H9 (cell line): ENCODE measurements around the gene LY6G6F. TPM values are rescaled to one million over a fixed set of nuclear protein-coding genes. Genes with fewer than 3 reads are reported as not detected.

ENCODE experiments used
- DNase-seq: peaks from one replicate; pipeline ENCODE4 v3.0.0-alpha.2; 2017
- H2AFZ ChIP-seq: one replicate; pipeline ENCODE4 v1.6.1; 2013; ENCODE audit warnings: mild to moderate bottlenecking, low read length, control low read depth, moderate library complexity
- H2AK5ac ChIP-seq: 2 replicates; pipeline ENCODE4 v1.6.1; 2013; ENCODE audit warnings: low read length, control low read depth, mixed read lengths; ENCODE audit not compliant: insufficient read length
- H2BK120ac ChIP-seq: one replicate; pipeline ENCODE4 v1.6.1; 2013; ENCODE audit warnings: low read depth, mild to moderate bottlenecking, low read length, control low read depth, inconsistent platforms; ENCODE audit not compliant: poor library complexity, severe bottlenecking
- H2BK12ac ChIP-seq: 2 replicates; pipeline ENCODE4 v1.6.1; 2013; ENCODE audit warnings: low read length, control low read depth, mixed read lengths, low read depth; ENCODE audit not compliant: insufficient read length
- H2BK15ac ChIP-seq: 2 replicates; pipeline ENCODE4 v1.6.1; 2013; ENCODE audit warnings: low read depth, low read length, control low read depth
- H2BK20ac ChIP-seq: one replicate; pipeline ENCODE4 v1.6.1; 2013; ENCODE audit warnings: low read depth, mild to moderate bottlenecking, low read length, control low read depth, inconsistent platforms; ENCODE audit not compliant: poor library complexity, severe bottlenecking
- H2BK5ac ChIP-seq: 2 replicates; pipeline ENCODE4 v1.6.1; 2013; ENCODE audit warnings: low read length, control low read depth, mixed read lengths; ENCODE audit not compliant: insufficient read length
- H3K14ac ChIP-seq: 2 replicates; pipeline ENCODE4 v1.6.1; 2013; ENCODE audit warnings: low read length, control low read depth; ENCODE audit not compliant: insufficient read depth
- H3K18ac ChIP-seq: 2 replicates; pipeline ENCODE4 v1.6.1; 2013; ENCODE audit warnings: low read depth, mild to moderate bottlenecking, mixed read lengths, low read length, control low read depth; ENCODE audit not compliant: insufficient read length
- H3K23ac ChIP-seq: 2 replicates; pipeline ENCODE4 v1.6.1; 2013; ENCODE audit warnings: low read length, control low read depth, mixed read lengths, low read depth; ENCODE audit not compliant: insufficient read length
- H3K23me2 ChIP-seq: 2 replicates; pipeline ENCODE4 v1.6.1; 2013; ENCODE audit warnings: low read depth, mild to moderate bottlenecking, mixed read lengths, low read length, control low read depth; ENCODE audit not compliant: insufficient read length, poor library complexity, severe bottlenecking
- H3K27ac ChIP-seq: 2 replicates; pipeline ENCODE4 v1.5.1; 2013; ENCODE audit warnings: low read length, control low read depth, mixed read lengths, low read depth; ENCODE audit not compliant: insufficient read length
- H3K27me3 ChIP-seq: 2 replicates; pipeline ENCODE4 v1.6.1; 2013; ENCODE audit warnings: low read length, control low read depth, inconsistent platforms; ENCODE audit not compliant: insufficient read depth
- H3K4ac ChIP-seq: 2 replicates; pipeline ENCODE4 v1.6.1; 2013; ENCODE audit warnings: low read depth, mild to moderate bottlenecking, control low read depth, inconsistent platforms, low read length, moderate library complexity
- H3K4me1 ChIP-seq: 2 replicates; pipeline ENCODE4 v1.6.1; 2013; ENCODE audit warnings: low read length, control low read depth, inconsistent platforms; ENCODE audit not compliant: insufficient read depth
- H3K4me2 ChIP-seq: 2 replicates; pipeline ENCODE4 v1.6.1; 2013; ENCODE audit warnings: low read length, control low read depth, mixed read lengths; ENCODE audit not compliant: insufficient read length, insufficient read depth
- H3K56ac ChIP-seq: 2 replicates; pipeline ENCODE4 v1.6.1; 2013; ENCODE audit warnings: low read depth, mild to moderate bottlenecking, mixed read lengths, low read length, control low read depth; ENCODE audit not compliant: insufficient read length
- H3K79me1 ChIP-seq: 2 replicates; pipeline ENCODE4 v1.6.1; 2013; ENCODE audit warnings: low read depth, mild to moderate bottlenecking, moderate library complexity, low read length, control low read depth, inconsistent platforms; ENCODE audit not compliant: insufficient read depth, poor library complexity, severe bottlenecking
- H3K79me2 ChIP-seq: 2 replicates; pipeline ENCODE4 v1.6.1; 2013; ENCODE audit warnings: low read length, control low read depth, inconsistent platforms; ENCODE audit not compliant: insufficient read depth
- H3K9ac ChIP-seq: 2 replicates; pipeline ENCODE4 v1.6.1; 2013; ENCODE audit warnings: low read length, control low read depth, mixed read lengths; ENCODE audit not compliant: insufficient read length; ENCODE audit errors: extremely low read depth
- H3K9me3 ChIP-seq: one replicate; pipeline ENCODE4 v1.6.1; 2013; ENCODE audit warnings: low read depth, low read length, inconsistent platforms; ENCODE audit not compliant: control insufficient read depth
- H3T11ph ChIP-seq: one replicate; pipeline ENCODE4 v1.6.1; 2013; ENCODE audit warnings: mild to moderate bottlenecking, low read length, control low read depth, inconsistent platforms
- H4K20me1 ChIP-seq: one replicate; pipeline ENCODE4 v1.6.1; 2013; ENCODE audit not compliant: control insufficient read depth, insufficient read length, insufficient read depth
- H4K5ac ChIP-seq: 2 replicates; pipeline ENCODE4 v1.6.1; 2013; ENCODE audit warnings: low read depth, mild to moderate bottlenecking, mixed read lengths, low read length, control low read depth; ENCODE audit not compliant: insufficient read length
- H4K8ac ChIP-seq: replicated peaks from 2 replicates; pipeline ENCODE4 v1.6.1; 2013; ENCODE audit warnings: low read length, control low read depth, mixed read lengths, low read depth; ENCODE audit not compliant: insufficient read length
- H4K91ac ChIP-seq: 2 replicates; pipeline ENCODE4 v1.6.1; 2013; ENCODE audit warnings: low read depth, mild to moderate bottlenecking, moderate library complexity, mixed read lengths, low read length, control low read depth; ENCODE audit not compliant: insufficient read length
- H3K27ac Mint-ChIP-seq, 3 experiments: 2 replicates in 2 of 3; 3 replicates in 1 of 3; pipeline ENCODE4 v1.8.0; 2020 to 2021; ENCODE audit warnings: mixed read lengths in 3 of 3, mild to moderate bottlenecking in 1 of 3, moderate library complexity in 1 of 3
- H3K27me3 Mint-ChIP-seq: 2 replicates; pipeline ENCODE4 v1.8.0; 2021; ENCODE audit warnings: low read depth, mild to moderate bottlenecking, moderate library complexity, mixed read lengths
- H3K36me3 Mint-ChIP-seq, 3 experiments: 2 replicates in 2 of 3; 3 replicates in 1 of 3; pipeline ENCODE4 v1.8.0; 2020 to 2021; ENCODE audit warnings: low read depth in 3 of 3, mixed read lengths in 3 of 3; ENCODE audit not compliant: insufficient read depth in 1 of 3
- H3K4me1 Mint-ChIP-seq, 2 experiments: 2 replicates each; pipeline ENCODE4 v1.8.0; 2020; ENCODE audit warnings: mixed read lengths in 2 of 2
- H3K4me3 Mint-ChIP-seq, 2 experiments: 2 replicates in 1 of 2; 3 replicates in 1 of 2; pipeline ENCODE4 v1.8.0; 2020 to 2021; ENCODE audit warnings: mild to moderate bottlenecking in 2 of 2, mixed read lengths in 2 of 2, moderate library complexity in 1 of 2
- H3K9me3 Mint-ChIP-seq, 2 experiments: 2 replicates in 1 of 2; 3 replicates in 1 of 2; pipeline ENCODE4 v1.8.0; 2020; ENCODE audit warnings: mild to moderate bottlenecking in 2 of 2, mixed read lengths in 2 of 2, moderate library complexity in 1 of 2
- CTCF ChIP-seq: fragments of 200-600 bp; sonication (generic); conservative IDR thresholded peaks from 3 replicates; pipeline ENCODE4 v1.8.0; 2021; ENCODE audit warnings: antibody characterized with exemption, mild to moderate bottlenecking
- WGBS: extraction: QIAGEN DNeasy Blood & Tissue Kit; methylation state at CpG from one replicate; pipeline ENCODE4 v1.1.7; 2013; ENCODE audit warnings: missing lambda C conversion rate, low lambda C conversion rate, mixed read lengths; ENCODE audit not compliant: insufficient read length; ENCODE audit errors: extremely low coverage; 5-methylcytosine and 5-hydroxymethylcytosine counted together
- total RNA-seq: library from RNA; stranded (reverse); gene quantifications from 2 replicates; pipeline ENCODE4 v1.2.1, GENCODE V29; 2021

LY6G6F gene
- total RNA-seq, 1 experiment from 2014 or later: not detected

GRCh38 chr6:31676322-31676903 lies 30.3 kb upstream of the LY6G6F start:
- H3K14ac ChIP-seq: no peak overlapping the region
- no peak overlapping the region for H3K27ac ChIP-seq
- H3K18ac ChIP-seq: no peak overlapping the region
- no peak overlapping the region for H3K23ac ChIP-seq
- H3K79me2 ChIP-seq: no peaks in the 10 kb centered on the region
- peaks cover 13 to 24% (median 21%) of the 10 kb centered on the region in 3 experiments; a peak in 6 of 7 replicates for H3K36me3 Mint-ChIP-seq
- no peak overlapping the region for H3K4me3 Mint-ChIP-seq
- no peak overlapping the region for H4K5ac ChIP-seq
- no peak overlapping the region for H3K9ac ChIP-seq
- no peak overlapping the region for H2BK5ac ChIP-seq
- no peak for DNase-seq
- H3K27ac Mint-ChIP-seq: peak overlapping the region in 1 of 3 experiments; percentile 27; a peak in 1 of 7 replicates
- WGBS: no CpG with 5 or more reads among the region's 4 CpGs
- no peak overlapping the region for H2AK5ac ChIP-seq
- no peak overlapping the region for H2BK12ac ChIP-seq
- no peaks in the 10 kb centered on the region; the same call in 1 of the 2 replicates for H3K27me3 ChIP-seq
- no peaks in the 10 kb centered on the region for H3K79me1 ChIP-seq
- no peak overlapping the region for H3K4ac ChIP-seq
- no peak overlapping the region for H2BK120ac ChIP-seq
- H3K4me1 Mint-ChIP-seq: peaks cover 9 to 14% of the 10 kb centered on the region in 2 experiments
- no peak overlapping the region for H3T11ph ChIP-seq
- TF ChIP-seq CTCF: no peak
- H3K4me2 ChIP-seq: no peak overlapping the region
- no peaks in the 10 kb centered on the region for H4K20me1 ChIP-seq
- peaks cover 12% of the 10 kb centered on the region for H3K27me3 Mint-ChIP-seq
- no peaks in the 10 kb centered on the region; a peak in 1 of 5 replicates for H3K9me3 Mint-ChIP-seq
- no peak overlapping the region for H2BK20ac ChIP-seq
- H2AFZ ChIP-seq: no peak overlapping the region
- H4K8ac ChIP-seq: no peak overlapping the region
- no peak overlapping the region for H4K91ac ChIP-seq
- H2BK15ac ChIP-seq: no peak overlapping the region
- H3K56ac ChIP-seq: no peak overlapping the region
- no peaks in the 10 kb centered on the region for H3K9me3 ChIP-seq
- H3K4me1 ChIP-seq: no peaks in the 10 kb centered on the region
- peaks cover 6% of the 10 kb centered on the region for H3K23me2 ChIP-seq
